Tibial artery (tissue), 4 donors: Measurements from ENCODE around the gene CCDC40.
A peak's percentile ranks its signal among the peaks of the same experiment; 100 is the strongest.

Source experiments
- DNase-seq, 2 donors: peaks; one replicate each; pipeline ENCODE4 v3.0.0-alpha.2; 2019
- H3K27ac ChIP-seq, 2 donors: fragments of 200-600 bp; sonication (generic) in 1 of 2; 1 replicate in 1 of 2; 2 replicates in 1 of 2; pipeline ENCODE4 v1.5.1; 2018 to 2019; ENCODE audit warnings: mild to moderate bottlenecking in 1 of 2
- H3K27me3 ChIP-seq, 2 donors: fragments of 200-600 bp; sonication (generic) in 1 of 2; one replicate each; pipeline versions ENCODE4 v1.5.1 to v1.6.0; 2016 to 2019
- H3K36me3 ChIP-seq, 3 donors: fragments of 200-600 bp; sonication (generic) in 2 of 3; one replicate each; pipeline ENCODE4 v1.5.1; 2016 to 2019; ENCODE audit warnings: mild to moderate bottlenecking in 2 of 3
- H3K4me1 ChIP-seq, 4 donors: fragments of 200-600 bp; sonication (generic) in 2 of 4; 1 replicate in 3 of 4; 2 replicates in 1 of 4; pipeline ENCODE4 v1.5.1; 2016 to 2019
- H3K4me3 ChIP-seq, 2 donors: fragments of 200-600 bp; sonication (generic) in 1 of 2; 1 replicate in 1 of 2; 2 replicates in 1 of 2; pipeline ENCODE4 v1.5.1; 2018 to 2019; ENCODE audit warnings: mild to moderate bottlenecking in 2 of 2
- H3K9me3 ChIP-seq, 3 donors: fragments of 200-600 bp; sonication (generic) in 1 of 3; one replicate each; pipeline ENCODE4 v1.5.1; 2016 to 2019
- intact Hi-C: fragments of 100-400 bp; cut with DNase I; formaldehyde crosslinking; loops from one replicate; pipeline ENCODE4 v1.15.0; 2023; ENCODE audit warnings: low total_unique reads
- TF ChIP-seq, protein P1 (sequence below), 2 experiments: fragments of 200-600 bp in 1 of 2; fragments of 450-650 bp in 1 of 2; IDR thresholded peaks; one replicate each; pipeline ENCODE4 v1.5.1; 2017 to 2019; ENCODE audit warnings: antibody characterized with exemption in 2 of 2, mild to moderate bottlenecking in 1 of 2, moderate library complexity in 1 of 2

CCDC40 gene

DNA sequence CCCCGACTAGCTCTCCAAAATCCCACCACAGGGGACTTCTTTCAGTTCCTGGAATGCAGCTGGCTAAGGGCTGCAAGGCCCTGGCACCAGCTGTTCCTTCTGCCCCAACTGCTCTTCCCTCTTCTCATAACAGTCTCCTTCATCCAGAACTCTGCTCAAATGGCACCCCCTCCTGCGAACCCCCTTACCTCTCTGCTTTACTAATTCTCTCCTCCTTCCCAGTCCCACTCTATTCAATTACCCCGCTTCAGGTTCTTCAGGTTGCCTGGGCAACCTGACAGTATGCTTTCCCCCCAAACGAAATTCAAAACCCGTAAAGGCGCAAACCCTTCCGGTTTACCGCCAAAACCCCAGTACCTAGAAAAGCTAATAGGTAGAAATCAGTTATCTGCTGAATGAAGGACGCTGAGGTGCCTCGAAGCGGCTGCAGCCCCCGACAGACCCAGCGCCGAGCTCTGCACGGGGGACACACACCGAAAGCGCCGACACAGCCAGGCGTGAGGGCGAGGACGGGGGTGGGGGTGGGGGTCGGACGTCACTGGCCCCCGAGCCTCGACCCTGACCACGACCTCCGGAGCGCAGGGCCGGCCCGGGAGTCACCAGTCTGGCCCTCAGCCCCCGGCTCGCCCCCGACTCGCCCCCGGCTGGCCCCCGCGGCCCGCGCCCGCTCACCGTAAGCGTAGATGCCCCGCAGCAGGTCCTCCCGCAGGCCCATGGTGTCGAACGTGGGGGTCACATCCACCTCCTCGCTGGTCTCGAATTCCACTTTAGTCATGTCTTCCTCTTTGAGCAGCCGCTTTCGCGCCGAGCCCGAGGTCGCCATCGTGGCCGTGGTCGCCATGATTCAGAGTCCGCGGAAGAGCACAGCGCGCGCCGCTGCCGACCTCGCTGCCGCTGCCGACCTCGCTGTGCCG, 109.9 kb downstream of the CCDC40 start:
- TF ChIP-seq, protein P1, sequence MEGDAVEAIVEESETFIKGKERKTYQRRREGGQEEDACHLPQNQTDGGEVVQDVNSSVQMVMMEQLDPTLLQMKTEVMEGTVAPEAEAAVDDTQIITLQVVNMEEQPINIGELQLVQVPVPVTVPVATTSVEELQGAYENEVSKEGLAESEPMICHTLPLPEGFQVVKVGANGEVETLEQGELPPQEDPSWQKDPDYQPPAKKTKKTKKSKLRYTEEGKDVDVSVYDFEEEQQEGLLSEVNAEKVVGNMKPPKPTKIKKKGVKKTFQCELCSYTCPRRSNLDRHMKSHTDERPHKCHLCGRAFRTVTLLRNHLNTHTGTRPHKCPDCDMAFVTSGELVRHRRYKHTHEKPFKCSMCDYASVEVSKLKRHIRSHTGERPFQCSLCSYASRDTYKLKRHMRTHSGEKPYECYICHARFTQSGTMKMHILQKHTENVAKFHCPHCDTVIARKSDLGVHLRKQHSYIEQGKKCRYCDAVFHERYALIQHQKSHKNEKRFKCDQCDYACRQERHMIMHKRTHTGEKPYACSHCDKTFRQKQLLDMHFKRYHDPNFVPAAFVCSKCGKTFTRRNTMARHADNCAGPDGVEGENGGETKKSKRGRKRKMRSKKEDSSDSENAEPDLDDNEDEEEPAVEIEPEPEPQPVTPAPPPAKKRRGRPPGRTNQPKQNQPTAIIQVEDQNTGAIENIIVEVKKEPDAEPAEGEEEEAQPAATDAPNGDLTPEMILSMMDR (IDR thresholded peaks at IDR 0.05) = no peak
- DNase-seq = no peak
- H3K9me3 ChIP-seq = no peaks in the 10 kb centered on the region
- H3K36me3 ChIP-seq = peaks cover 24 to 28% (median 25%) of the 10 kb centered on the region in 3 donors
- peak overlapping the region; percentile 88 to 91 for H3K27ac ChIP-seq
- peak overlapping the region; percentile 78 for H3K4me3 ChIP-seq
- peaks cover 0 to 31% (median 25%) of the 10 kb centered on the region in 4 donors for H3K4me1 ChIP-seq
- H3K27me3 ChIP-seq = no peaks in the 10 kb centered on the region
- intact Hi-C loops = loop anchor here (5.0 kb wide), 2 partner anchors 116 to 349 kb away; partner anchors contain the start of genes CBX8 and RNF213

DNA sequence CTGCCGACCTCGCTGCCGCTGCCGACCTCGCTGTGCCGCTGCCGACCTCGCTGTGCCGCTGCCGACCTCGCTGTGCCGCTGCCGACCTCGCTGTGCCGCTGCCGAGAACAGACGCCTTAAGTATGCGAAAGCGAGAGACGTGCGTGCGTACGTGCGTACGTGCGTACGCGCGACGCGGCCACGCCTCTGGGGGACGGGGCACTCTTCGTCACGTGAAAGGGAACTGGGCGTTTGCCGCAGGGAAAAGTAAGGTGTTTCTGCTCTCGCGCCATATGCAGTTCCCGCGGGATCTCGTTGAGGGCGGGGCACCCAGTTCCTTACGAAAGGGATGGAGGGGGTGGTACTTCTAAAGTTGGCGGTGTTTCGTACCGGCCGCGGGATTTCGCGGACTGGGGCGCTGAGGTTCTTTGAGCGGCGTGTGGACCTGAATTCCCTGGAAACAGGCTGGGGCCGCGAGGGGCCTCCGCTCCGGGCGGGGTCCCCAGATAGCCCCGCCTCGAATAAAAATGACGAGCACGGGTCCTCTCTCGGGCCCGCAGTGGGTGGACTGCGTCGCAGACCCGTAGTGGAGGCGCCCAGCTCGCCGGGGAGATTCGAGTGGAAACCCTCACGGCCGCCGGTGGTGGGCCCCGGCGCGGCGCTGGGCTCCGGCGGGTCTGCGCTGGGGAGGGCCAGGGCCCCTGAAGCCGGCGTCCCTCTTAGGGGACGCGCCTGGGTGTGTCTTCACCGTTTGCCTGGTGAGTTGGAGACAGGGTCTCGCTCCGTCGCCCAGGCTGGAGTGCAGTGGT, 110.8 kb downstream of the CCDC40 start, which contains the start of gene EIF4A3:
EIF4A3 (minus strand) TSS at position 94 of the 788 bp plus-strand sequence. CDS start 167 bp downstream, outside the sequence.
- TF ChIP-seq, protein P1 (IDR thresholded peaks at IDR 0.05) = no peak
- H3K4me3 ChIP-seq = peak within 1 kb of the TSS; percentile 78
- DNase-seq = peak; percentile 98 to 99
- peaks cover 18 to 20% (median 18%) of the 10 kb centered on the region in 3 donors for H3K36me3 ChIP-seq
- H3K27me3 ChIP-seq = no peaks in the 10 kb centered on the region
- H3K27ac ChIP-seq = peak within 1 kb of the TSS; percentile 88 to 91
- intact Hi-C loops = loop anchor here (5.0 kb wide), 2 partner anchors 115 to 350 kb away; partner anchors contain the start of genes CBX8 and RNF213
- no peaks in the 10 kb centered on the region for H3K9me3 ChIP-seq
- peaks cover 0 to 31% (median 25%) of the 10 kb centered on the region in 4 donors for H3K4me1 ChIP-seq
